ENCODE results near the gene CCDC192.
A peak's percentile ranks its signal among the peaks of the same experiment; 100 is the strongest.

Gene CCDC192

GRCh38 chr5:127885176-127885575 is 182.0 kb downstream of the CCDC192 start:
- no peaks in the 10 kb centered on the region for H3K27me3 ChIP-seq (ENCODE audit: control insufficient read depth, insufficient read depth, low read length)
- no peaks in the 10 kb centered on the region for H3K9me3 ChIP-seq (ENCODE audit: control insufficient read depth, low read length)
- H3K4me1 ChIP-seq (ENCODE audit: control insufficient read depth, insufficient read depth, low read length): peaks cover 53% of the 10 kb centered on the region
- no peak overlapping the region for H3K4me3 ChIP-seq (ENCODE audit: low read length)
- no peak overlapping the region for H3K9ac ChIP-seq (ENCODE audit: low read length)
- H3K36me3 ChIP-seq (ENCODE audit: control insufficient read depth, insufficient read depth, low read length): no peaks in the 10 kb centered on the region

GRCh38 chr5:127886081-127886480 is 182.9 kb downstream of the CCDC192 start:
- Histone ChIP-seq H3K4me1 (ENCODE audit: control insufficient read depth, insufficient read depth, low read length) (peaks cover 53% of the 10 kb centered on the region), H3K9me3 (ENCODE audit: control insufficient read depth, low read length) (no peaks in the 10 kb centered on the region), H3K4me3 (ENCODE audit: low read length) (peak overlapping the region; percentile 24), H3K27me3 (ENCODE audit: control insufficient read depth, insufficient read depth, low read length) (no peaks in the 10 kb centered on the region), H3K36me3 (ENCODE audit: control insufficient read depth, insufficient read depth, low read length) (no peaks in the 10 kb centered on the region), H3K9ac (ENCODE audit: low read length) (peak overlapping the region; percentile 61)

GRCh38 chr5:127887282-127887681 is 184.1 kb downstream of the CCDC192 start:
- H3K9ac ChIP-seq (ENCODE audit: low read length): no peak overlapping the region
- no peaks in the 10 kb centered on the region for H3K36me3 ChIP-seq (ENCODE audit: control insufficient read depth, insufficient read depth, low read length)
- no peaks in the 10 kb centered on the region for H3K27me3 ChIP-seq (ENCODE audit: control insufficient read depth, insufficient read depth, low read length)
- no peak overlapping the region for H3K4me3 ChIP-seq (ENCODE audit: low read length)
- peaks cover 47% of the 10 kb centered on the region for H3K4me1 ChIP-seq (ENCODE audit: control insufficient read depth, insufficient read depth, low read length)
- H3K9me3 ChIP-seq (ENCODE audit: control insufficient read depth, low read length): no peaks in the 10 kb centered on the region

DNA sequence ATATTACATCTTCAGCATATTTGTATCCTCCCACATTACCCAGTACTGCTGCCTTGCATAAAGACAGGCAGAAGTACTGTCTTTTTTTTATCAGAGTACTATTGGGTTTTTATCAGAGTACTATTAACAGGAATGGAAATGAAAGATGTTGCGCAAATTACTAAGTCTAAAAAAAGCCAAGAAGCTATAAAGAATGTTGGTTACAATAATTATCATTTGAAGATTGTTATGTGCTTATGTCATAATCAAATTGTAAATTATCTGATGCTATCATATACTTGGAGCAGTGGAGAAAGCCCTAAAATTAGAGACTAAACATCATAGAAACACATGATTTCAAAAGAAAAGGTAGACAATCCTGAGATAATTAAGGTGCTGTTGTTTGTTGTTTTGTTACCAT is 188.8 kb downstream of the CCDC192 start:
- Histone ChIP-seq H3K27me3 (ENCODE audit: control insufficient read depth, insufficient read depth, low read length) (no peaks in the 10 kb centered on the region), H3K36me3 (ENCODE audit: control insufficient read depth, insufficient read depth, low read length) (no peaks in the 10 kb centered on the region), H3K9me3 (ENCODE audit: control insufficient read depth, low read length) (no peaks in the 10 kb centered on the region), H3K4me1 (ENCODE audit: control insufficient read depth, insufficient read depth, low read length) (peaks cover 11% of the 10 kb centered on the region), H3K4me3 (ENCODE audit: low read length) (no peak overlapping the region), H3K9ac (ENCODE audit: low read length) (no peak overlapping the region)

GRCh38 chr5:127892467-127893207 is 189.4 kb downstream of the CCDC192 start:
- no peak overlapping the region for H3K9ac ChIP-seq (ENCODE audit: low read length)
- H3K4me1 ChIP-seq (ENCODE audit: control insufficient read depth, insufficient read depth, low read length): peaks cover 9% of the 10 kb centered on the region
- H3K4me3 ChIP-seq (ENCODE audit: low read length): no peak overlapping the region
- H3K9me3 ChIP-seq (ENCODE audit: control insufficient read depth, low read length): no peaks in the 10 kb centered on the region
- no peaks in the 10 kb centered on the region for H3K27me3 ChIP-seq (ENCODE audit: control insufficient read depth, insufficient read depth, low read length)
- H3K36me3 ChIP-seq (ENCODE audit: control insufficient read depth, insufficient read depth, low read length): no peaks in the 10 kb centered on the region

- no peak overlapping the region for H3K4me3 ChIP-seq (ENCODE audit: low read length)
- H3K36me3 ChIP-seq (ENCODE audit: control insufficient read depth, insufficient read depth, low read length): no peaks in the 10 kb centered on the region
- H3K4me1 ChIP-seq (ENCODE audit: control insufficient read depth, insufficient read depth, low read length): peaks cover 9% of the 10 kb centered on the region
- H3K27me3 ChIP-seq (ENCODE audit: control insufficient read depth, insufficient read depth, low read length): no peaks in the 10 kb centered on the region
- H3K9ac ChIP-seq (ENCODE audit: low read length): no peak overlapping the region
- no peaks in the 10 kb centered on the region for H3K9me3 ChIP-seq (ENCODE audit: control insufficient read depth, low read length)
Observed at GRCh38 chr5:127893232-127893631, 190.0 kb downstream of the CCDC192 start.

- H3K4me1 ChIP-seq (ENCODE audit: control insufficient read depth, insufficient read depth, low read length): peaks cover 9% of the 10 kb centered on the region
- no peaks in the 10 kb centered on the region for H3K27me3 ChIP-seq (ENCODE audit: control insufficient read depth, insufficient read depth, low read length)
- no peaks in the 10 kb centered on the region for H3K36me3 ChIP-seq (ENCODE audit: control insufficient read depth, insufficient read depth, low read length)
- no peaks in the 10 kb centered on the region for H3K9me3 ChIP-seq (ENCODE audit: control insufficient read depth, low read length)
- H3K9ac ChIP-seq (ENCODE audit: low read length): no peak overlapping the region
- H3K4me3 ChIP-seq (ENCODE audit: low read length): no peak overlapping the region
Observed at GRCh38 chr5:127894461-127894860, 191.3 kb downstream of the CCDC192 start.

GRCh38 chr5:127898551-127899213 is 195.5 kb downstream of the CCDC192 start:
- Histone ChIP-seq H3K9ac (ENCODE audit: low read length) (no peak overlapping the region), H3K36me3 (ENCODE audit: control insufficient read depth, insufficient read depth, low read length) (no peaks in the 10 kb centered on the region), H3K27me3 (ENCODE audit: control insufficient read depth, insufficient read depth, low read length) (no peaks in the 10 kb centered on the region), H3K4me3 (ENCODE audit: low read length) (no peak overlapping the region), H3K4me1 (ENCODE audit: control insufficient read depth, insufficient read depth, low read length) (no peaks in the 10 kb centered on the region), H3K9me3 (ENCODE audit: control insufficient read depth, low read length) (no peaks in the 10 kb centered on the region)

GRCh38 chr5:127899214-127899610 is 196.0 kb downstream of the CCDC192 start:
- H3K9ac ChIP-seq (ENCODE audit: low read length): no peak overlapping the region
- H3K27me3 ChIP-seq (ENCODE audit: control insufficient read depth, insufficient read depth, low read length): no peaks in the 10 kb centered on the region
- no peaks in the 10 kb centered on the region for H3K36me3 ChIP-seq (ENCODE audit: control insufficient read depth, insufficient read depth, low read length)
- H3K4me3 ChIP-seq (ENCODE audit: low read length): no peak overlapping the region
- H3K4me1 ChIP-seq (ENCODE audit: control insufficient read depth, insufficient read depth, low read length): no peaks in the 10 kb centered on the region
- no peaks in the 10 kb centered on the region for H3K9me3 ChIP-seq (ENCODE audit: control insufficient read depth, low read length)

GRCh38 chr5:127906562-127907204 is 203.5 kb downstream of the CCDC192 start:
- Histone ChIP-seq H3K9me3 (ENCODE audit: control insufficient read depth, low read length) (no peaks in the 10 kb centered on the region), H3K4me3 (ENCODE audit: low read length) (no peak overlapping the region), H3K36me3 (ENCODE audit: control insufficient read depth, insufficient read depth, low read length) (no peaks in the 10 kb centered on the region), H3K27me3 (ENCODE audit: control insufficient read depth, insufficient read depth, low read length) (no peaks in the 10 kb centered on the region), H3K9ac (ENCODE audit: low read length) (no peak overlapping the region), H3K4me1 (ENCODE audit: control insufficient read depth, insufficient read depth, low read length) (peaks cover 24% of the 10 kb centered on the region)

- Histone ChIP-seq H3K27me3 (ENCODE audit: control insufficient read depth, insufficient read depth, low read length) (no peaks in the 10 kb centered on the region), H3K4me3 (ENCODE audit: low read length) (no peak overlapping the region), H3K9me3 (ENCODE audit: control insufficient read depth, low read length) (no peaks in the 10 kb centered on the region), H3K4me1 (ENCODE audit: control insufficient read depth, insufficient read depth, low read length) (peaks cover 29% of the 10 kb centered on the region), H3K9ac (ENCODE audit: low read length) (no peak overlapping the region), H3K36me3 (ENCODE audit: control insufficient read depth, insufficient read depth, low read length) (no peaks in the 10 kb centered on the region)
Observed at GRCh38 chr5:127907907-127908306, 204.7 kb downstream of the CCDC192 start.

DNA sequence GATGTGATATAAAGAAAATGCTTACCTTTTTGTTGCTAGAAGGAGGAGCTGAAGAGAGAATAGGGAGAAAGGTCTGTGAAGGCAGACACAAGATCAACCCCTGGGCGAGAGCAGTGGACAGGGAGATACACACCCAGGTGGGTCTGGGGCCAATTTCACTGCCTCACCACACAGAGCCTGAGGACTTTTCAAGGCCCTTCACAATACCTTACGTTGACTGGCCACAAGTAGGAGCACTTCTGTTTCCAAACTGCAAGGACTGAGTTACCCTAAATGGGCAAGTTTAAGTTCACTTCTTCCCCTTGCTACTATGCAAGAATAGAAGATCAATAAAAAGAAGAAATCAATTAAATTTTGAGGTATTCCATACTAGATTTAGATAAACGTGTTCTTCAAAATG is 205.9 kb downstream of the CCDC192 start:
- no peaks in the 10 kb centered on the region for H3K36me3 ChIP-seq (ENCODE audit: control insufficient read depth, insufficient read depth, low read length)
- H3K9me3 ChIP-seq (ENCODE audit: control insufficient read depth, low read length): no peaks in the 10 kb centered on the region
- H3K4me1 ChIP-seq (ENCODE audit: control insufficient read depth, insufficient read depth, low read length): peaks cover 29% of the 10 kb centered on the region
- no peak overlapping the region for H3K9ac ChIP-seq (ENCODE audit: low read length)
- no peaks in the 10 kb centered on the region for H3K27me3 ChIP-seq (ENCODE audit: control insufficient read depth, insufficient read depth, low read length)
- H3K4me3 ChIP-seq (ENCODE audit: low read length): no peak overlapping the region
